AG09309 (cell line): ENCODE results near the gene B2M.

Experiments
- DNase-seq: peaks from one replicate; pipeline ENCODE4 v3.0.0-alpha.2; 2010; ENCODE audit warnings: low read depth
- H3K4me3 ChIP-seq: 2 replicates; pipeline ENCODE4 v1.5.1; 2011; ENCODE audit warnings: mild to moderate bottlenecking, low read depth, low read length, moderate library complexity; ENCODE audit not compliant: control insufficient read depth
- TF ChIP-seq, protein P1 (sequence below): IDR thresholded peaks from 2 replicates; pipeline ENCODE4 v1.5.1; 2011; ENCODE audit warnings: mild to moderate bottlenecking, low read depth, low read length, inconsistent platforms; ENCODE audit not compliant: insufficient read depth, control insufficient read depth; ENCODE audit errors: missing control alignments

B2M gene

GRCh38 chr15:44763848-44764247 lies 52.5 kb downstream of the B2M start:
- H3K4me3 ChIP-seq = no peak overlapping the region
- TF ChIP-seq, protein P1, sequence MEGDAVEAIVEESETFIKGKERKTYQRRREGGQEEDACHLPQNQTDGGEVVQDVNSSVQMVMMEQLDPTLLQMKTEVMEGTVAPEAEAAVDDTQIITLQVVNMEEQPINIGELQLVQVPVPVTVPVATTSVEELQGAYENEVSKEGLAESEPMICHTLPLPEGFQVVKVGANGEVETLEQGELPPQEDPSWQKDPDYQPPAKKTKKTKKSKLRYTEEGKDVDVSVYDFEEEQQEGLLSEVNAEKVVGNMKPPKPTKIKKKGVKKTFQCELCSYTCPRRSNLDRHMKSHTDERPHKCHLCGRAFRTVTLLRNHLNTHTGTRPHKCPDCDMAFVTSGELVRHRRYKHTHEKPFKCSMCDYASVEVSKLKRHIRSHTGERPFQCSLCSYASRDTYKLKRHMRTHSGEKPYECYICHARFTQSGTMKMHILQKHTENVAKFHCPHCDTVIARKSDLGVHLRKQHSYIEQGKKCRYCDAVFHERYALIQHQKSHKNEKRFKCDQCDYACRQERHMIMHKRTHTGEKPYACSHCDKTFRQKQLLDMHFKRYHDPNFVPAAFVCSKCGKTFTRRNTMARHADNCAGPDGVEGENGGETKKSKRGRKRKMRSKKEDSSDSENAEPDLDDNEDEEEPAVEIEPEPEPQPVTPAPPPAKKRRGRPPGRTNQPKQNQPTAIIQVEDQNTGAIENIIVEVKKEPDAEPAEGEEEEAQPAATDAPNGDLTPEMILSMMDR = no peak
- DNase-seq = no peak

DNA sequence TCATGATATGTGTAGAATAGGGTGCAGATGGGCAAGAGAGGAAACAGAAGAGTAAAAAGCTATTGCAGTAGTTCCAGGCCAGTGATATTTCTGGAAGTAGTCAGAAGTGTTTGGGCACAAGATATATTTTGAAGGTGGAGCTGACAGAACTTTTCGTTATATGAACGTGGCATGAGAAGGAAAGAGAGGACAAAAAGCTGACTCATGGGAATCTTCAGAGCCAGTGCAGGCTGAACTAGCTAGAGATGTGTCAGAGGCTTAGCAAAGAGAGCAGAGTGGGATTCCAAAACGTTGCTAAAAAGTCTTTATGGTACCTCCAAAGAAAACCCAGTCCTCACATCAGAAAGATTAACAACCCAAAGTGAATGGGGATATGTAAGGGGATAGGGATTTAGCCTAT lies 53.7 kb downstream of the B2M start:
- TF ChIP-seq, protein P1 = no peak
- no peak overlapping the region for H3K4me3 ChIP-seq
- DNase-seq = no peak
